ENCODE data around the gene CENPP.
A peak's percentile ranks its signal among the peaks of the same experiment; 100 is the strongest.

CENPP gene

GRCh38 chr9:92325269-92325990, at the start of gene CENPP, which contains the start of gene NOL8:
TSS of gene CENPP (plus strand) at chr9:92325953.
TSS of gene NOL8 (minus strand) at chr9:92325350. CDS start at chr9:92324161, 1,189 bp downstream.
- Histone ChIP-seq H3K27ac (peak within 1 kb of the TSS; percentile 83 to 96), H3K4me3 (peak within 1 kb of the TSS; percentile 85)
- DNase-seq (ENCODE audit: low spot score), result peak; percentile 90
- TF ChIP-seq CTCF (IDR thresholded peaks at IDR 0.05), result no peak

GRCh38 chr9:92276331-92277032, 49.3 kb upstream of the CENPP start:
- Histone ChIP-seq H3K4me3 (no peak overlapping the region), H3K27ac (no peak overlapping the region)
- no peak for TF ChIP-seq CTCF (IDR thresholded peaks at IDR 0.05)
- no peak for DNase-seq (ENCODE audit: low spot score)

- no peak for DNase-seq (ENCODE audit: low spot score)
- Histone ChIP-seq H3K27ac (no peak overlapping the region), H3K4me3 (no peak overlapping the region)
- no peak for TF ChIP-seq CTCF (IDR thresholded peaks at IDR 0.05)
Measured at GRCh38 chr9:92278110-92278509, 47.6 kb upstream of the CENPP start.

- H3K4me3 ChIP-seq, result no peak overlapping the region
- TF ChIP-seq CTCF (IDR thresholded peaks at IDR 0.05), result no peak
- no peak for DNase-seq (ENCODE audit: low spot score)
- H3K27ac ChIP-seq, result no peak overlapping the region
Measured at GRCh38 chr9:92279302-92279701, 46.5 kb upstream of the CENPP start.

- DNase-seq (ENCODE audit: low spot score), result no peak
- no peak for TF ChIP-seq CTCF (IDR thresholded peaks at IDR 0.05)
- H3K4me3 ChIP-seq, result no peak overlapping the region
- H3K27ac ChIP-seq, result no peak overlapping the region
Measured at GRCh38 chr9:92289708-92290390, 35.9 kb upstream of the CENPP start.

GRCh38 chr9:92290785-92291429, 34.8 kb upstream of the CENPP start:
- no peak overlapping the region for H3K4me3 ChIP-seq
- no peak for DNase-seq (ENCODE audit: low spot score)
- no peak for TF ChIP-seq CTCF (IDR thresholded peaks at IDR 0.05)
- no peak overlapping the region for H3K27ac ChIP-seq

Data from coronary artery (tissue), 2 donors.